Activated T-helper 1 cell treated with Interleukin-2 at 50 U/mL for 16 hours (primary cell): Measurements from ENCODE around the gene ERLIN1.

Source experiments
- DNase-seq: peaks from one replicate; pipeline ENCODE4 v3.0.0-alpha.2; 2020; ENCODE audit warnings: low read depth

Gene ERLIN1

GRCh38 chr10:100172349-100172748, 13.5 kb downstream of the ERLIN1 start:
- no peak for DNase-seq

- DNase-seq = no peak
Measured at GRCh38 chr10:100168313-100168643, 17.6 kb downstream of the ERLIN1 start.

- DNase-seq = no peak
Measured at GRCh38 chr10:100167553-100168312, 18.1 kb downstream of the ERLIN1 start.

- no peak for DNase-seq
Measured at GRCh38 chr10:100163704-100164621, 21.9 kb downstream of the ERLIN1 start.

GRCh38 chr10:100162696-100163095, 23.1 kb downstream of the ERLIN1 start:
- DNase-seq = no peak

GRCh38 chr10:100158044-100158805, 27.6 kb downstream of the ERLIN1 start:
- DNase-seq = no peak

- DNase-seq = no peak
Measured at GRCh38 chr10:100157156-100157555, 28.7 kb downstream of the ERLIN1 start.

- no peak for DNase-seq
Measured at GRCh38 chr10:100155936-100156335, 29.9 kb downstream of the ERLIN1 start.

- no peak for DNase-seq
Measured at GRCh38 chr10:100154666-100155065, 31.2 kb downstream of the ERLIN1 start.

- no peak for DNase-seq
Measured at GRCh38 chr10:100153239-100153825, 32.5 kb downstream of the ERLIN1 start.

GRCh38 chr10:100151723-100152300, 34.0 kb downstream of the ERLIN1 start:
- no peak for DNase-seq

- no peak for DNase-seq
Measured at GRCh38 chr10:100148353-100149211, 37.2 kb downstream of the ERLIN1 start.

- DNase-seq = no peak
Measured at GRCh38 chr10:100146875-100147650, 38.8 kb downstream of the ERLIN1 start.

- no peak for DNase-seq
Measured at GRCh38 chr10:100146398-100146797, 39.4 kb downstream of the ERLIN1 start.

GRCh38 chr10:100143756-100144155, 42.1 kb downstream of the ERLIN1 start:
- no peak for DNase-seq

GRCh38 chr10:100141446-100142087, 44.3 kb downstream of the ERLIN1 start:
- DNase-seq = no peak

GRCh38 chr10:100140070-100140469, 45.8 kb downstream of the ERLIN1 start:
- DNase-seq = no peak

GRCh38 chr10:100138921-100139496, 46.8 kb downstream of the ERLIN1 start:
- DNase-seq = no peak

- no peak for DNase-seq
Measured at GRCh38 chr10:100135486-100135885, 50.3 kb downstream of the ERLIN1 start.
